Measurements from ENCODE around the gene PANK1.

PANK1 gene

DNA sequence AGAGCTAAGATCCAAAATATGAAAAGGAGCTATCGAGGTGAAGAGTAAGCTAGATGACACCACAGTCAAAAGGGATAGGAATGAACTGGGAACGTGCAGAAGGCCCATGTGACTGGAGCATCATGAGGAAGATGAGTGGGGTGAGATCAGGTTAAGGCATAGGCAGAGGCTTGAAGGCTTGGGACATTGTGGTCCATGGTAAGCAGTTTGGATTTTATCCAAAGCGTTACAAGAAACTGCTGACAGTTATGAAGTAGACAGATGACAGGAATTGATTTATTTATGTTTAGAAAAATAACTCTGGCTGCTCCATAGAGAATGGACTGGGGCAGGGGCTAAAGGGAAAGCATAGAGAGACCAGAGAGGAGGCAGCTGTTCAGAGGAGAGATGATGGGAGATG, 18.1 kb upstream of the PANK1 start:
- no peak for ATAC-seq (replicated peaks)
- H3K27me3 Mint-ChIP-seq = no peaks in the 10 kb centered on the region
- peaks cover 0 to 1% of the 10 kb centered on the region in 2 donors for H3K4me1 Mint-ChIP-seq
- no peak overlapping the region for H3K4me3 Mint-ChIP-seq
- H3K36me3 Mint-ChIP-seq = no peaks in the 10 kb centered on the region
- DNase-seq = no peak
- no peaks in the 10 kb centered on the region for H3K9me3 Mint-ChIP-seq
- H3K27ac Mint-ChIP-seq = no peak overlapping the region

- Mint-ChIP-seq H3K4me1 (peaks cover 0 to 1% of the 10 kb centered on the region in 2 donors), H3K27ac (no peak overlapping the region), H3K36me3 (no peaks in the 10 kb centered on the region), H3K27me3 (no peaks in the 10 kb centered on the region), H3K4me3 (no peak overlapping the region), H3K9me3 (no peaks in the 10 kb centered on the region)
- DNase-seq (no peak), ATAC-seq (replicated peaks) (no peak)
Measured at GRCh38 chr10:89662596-89662995, 17.6 kb upstream of the PANK1 start.

DNA sequence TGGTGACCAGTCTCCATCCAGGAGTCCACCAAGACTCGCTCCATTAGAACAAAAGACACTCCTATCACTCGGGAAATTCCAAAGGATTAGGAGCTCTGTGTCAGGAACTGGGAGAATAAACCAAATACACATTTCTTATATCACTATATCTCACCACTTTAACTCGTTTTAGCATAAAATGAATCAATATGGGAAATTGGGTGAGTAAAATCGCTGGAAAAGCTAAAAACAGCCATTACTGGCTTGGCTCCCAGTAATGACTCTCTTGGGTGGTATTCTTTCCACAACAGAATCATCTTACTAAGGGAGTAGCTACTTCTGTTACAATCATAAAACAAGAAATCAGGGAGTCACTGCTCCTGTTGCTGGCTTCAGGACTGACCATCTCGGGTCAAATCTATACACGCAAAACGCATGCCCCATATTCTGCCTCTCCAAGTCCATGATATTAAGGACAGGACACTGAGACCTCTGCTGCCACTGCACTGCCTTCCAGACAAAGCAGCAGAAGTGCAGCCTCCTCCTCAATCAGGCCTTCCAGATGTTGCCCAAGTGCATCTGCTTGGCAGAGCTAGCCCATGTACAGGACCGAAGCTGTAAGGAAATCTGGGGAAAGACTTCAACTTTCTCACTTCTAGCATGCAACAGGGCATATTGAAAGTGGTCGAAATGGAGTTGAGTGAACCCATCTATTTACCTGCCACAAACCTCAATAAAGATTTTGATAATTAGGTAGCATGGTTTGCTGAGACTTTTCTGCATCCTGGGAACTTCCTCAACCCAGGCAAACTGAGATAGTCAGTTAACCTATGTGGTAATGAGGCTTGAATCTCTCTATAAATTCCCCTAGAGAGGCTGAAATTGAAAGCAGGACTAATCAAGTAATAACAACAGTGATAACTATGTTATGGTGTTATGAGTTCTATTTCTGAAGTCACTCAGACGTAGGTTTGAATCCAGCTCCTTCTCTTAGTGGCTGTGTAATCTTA, 14.4 kb upstream of the PANK1 start:
- DNase-seq = no peak
- Mint-ChIP-seq H3K27me3 (no peaks in the 10 kb centered on the region), H3K4me3 (no peak overlapping the region)

GRCh38 chr10:89657302-89657701, 12.3 kb upstream of the PANK1 start:
- Mint-ChIP-seq H3K9me3 (peaks cover 10% of the 10 kb centered on the region in 2 donors), H3K4me1 (peaks cover 17 to 24% of the 10 kb centered on the region in 2 donors), H3K36me3 (peaks cover 7 to 10% of the 10 kb centered on the region in 2 donors), H3K4me3 (no peak overlapping the region), H3K27ac (no peak overlapping the region), H3K27me3 (no peaks in the 10 kb centered on the region)
- ATAC-seq (replicated peaks) (no peak), DNase-seq (no peak)

More for the DNA sequence above, 14.4 kb upstream of the PANK1 start:
- no peak overlapping the region for H3K27ac Mint-ChIP-seq
- peaks cover 8 to 10% of the 10 kb centered on the region in 2 donors for H3K9me3 Mint-ChIP-seq
- H3K4me1 Mint-ChIP-seq = peaks cover 5 to 10% of the 10 kb centered on the region in 2 donors
- H3K36me3 Mint-ChIP-seq = peaks cover 6 to 9% of the 10 kb centered on the region in 2 donors
- ATAC-seq (replicated peaks) = no peak

GRCh38 chr10:89655722-89656121, 10.7 kb upstream of the PANK1 start:
- Mint-ChIP-seq H3K4me3 (no peak overlapping the region), H3K27me3 (no peaks in the 10 kb centered on the region), H3K4me1 (peaks cover 19 to 27% of the 10 kb centered on the region in 2 donors), H3K9me3 (peaks cover 10% of the 10 kb centered on the region in 2 donors), H3K27ac (no peak overlapping the region), H3K36me3 (peaks cover 8 to 10% of the 10 kb centered on the region in 2 donors)
- no peak for DNase-seq
- peak; percentile 23 to 26 for ATAC-seq (replicated peaks)

- H3K36me3 Mint-ChIP-seq = peaks cover 8 to 10% of the 10 kb centered on the region in 2 donors
- H3K4me3 Mint-ChIP-seq = no peak overlapping the region
- ATAC-seq (replicated peaks) = no peak
- H3K9me3 Mint-ChIP-seq = peaks cover 10% of the 10 kb centered on the region in 2 donors
- no peak overlapping the region for H3K27ac Mint-ChIP-seq
- peaks cover 18 to 27% of the 10 kb centered on the region in 2 donors for H3K4me1 Mint-ChIP-seq
- no peak for DNase-seq
- no peaks in the 10 kb centered on the region for H3K27me3 Mint-ChIP-seq
Measured at GRCh38 chr10:89653410-89653869, 8.4 kb upstream of the PANK1 start.

GRCh38 chr10:89652806-89653370, 7.8 kb upstream of the PANK1 start:
- DNase-seq (no peak), ATAC-seq (replicated peaks) (no peak)
- H3K27ac Mint-ChIP-seq = no peak overlapping the region
- no peak overlapping the region for H3K4me3 Mint-ChIP-seq
- no peaks in the 10 kb centered on the region for H3K27me3 Mint-ChIP-seq
- H3K9me3 Mint-ChIP-seq = peaks cover 10% of the 10 kb centered on the region in 2 donors
- H3K4me1 Mint-ChIP-seq = peaks cover 18 to 27% of the 10 kb centered on the region in 2 donors
- H3K36me3 Mint-ChIP-seq = peaks cover 8 to 10% of the 10 kb centered on the region in 2 donors

DNA sequence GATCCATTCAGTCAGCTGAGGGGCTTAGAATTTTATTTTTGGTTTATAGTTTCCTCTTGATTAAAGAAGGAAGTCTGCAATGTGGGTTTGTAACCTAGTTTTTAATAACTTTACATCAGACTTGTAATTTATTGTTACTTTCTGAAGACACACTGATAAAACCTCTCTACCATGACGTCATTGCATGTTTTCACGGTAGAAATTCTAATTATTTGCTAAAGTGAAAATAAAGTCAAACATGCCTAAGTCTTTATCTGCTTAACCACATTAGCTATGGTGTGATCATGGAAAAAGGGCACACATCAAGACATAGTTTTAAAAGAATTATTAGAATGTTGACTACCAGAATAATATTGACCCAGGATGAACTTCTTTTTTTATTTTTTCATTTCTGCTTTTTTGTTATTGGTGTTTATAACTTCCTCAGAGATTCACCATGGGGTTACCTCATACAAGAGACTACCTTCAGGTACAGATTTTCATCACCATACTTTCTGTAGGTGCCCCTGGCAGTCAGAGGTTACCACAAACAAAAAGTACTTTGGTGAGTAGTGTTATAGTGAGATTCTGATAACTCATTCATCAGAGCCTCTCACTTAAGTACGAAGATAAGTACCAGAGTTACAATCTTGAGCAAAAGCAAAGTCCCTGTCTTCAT, 7.0 kb upstream of the PANK1 start:
- Mint-ChIP-seq H3K27ac (no peak overlapping the region), H3K4me3 (no peak overlapping the region)
- DNase-seq = no peak

DNA sequence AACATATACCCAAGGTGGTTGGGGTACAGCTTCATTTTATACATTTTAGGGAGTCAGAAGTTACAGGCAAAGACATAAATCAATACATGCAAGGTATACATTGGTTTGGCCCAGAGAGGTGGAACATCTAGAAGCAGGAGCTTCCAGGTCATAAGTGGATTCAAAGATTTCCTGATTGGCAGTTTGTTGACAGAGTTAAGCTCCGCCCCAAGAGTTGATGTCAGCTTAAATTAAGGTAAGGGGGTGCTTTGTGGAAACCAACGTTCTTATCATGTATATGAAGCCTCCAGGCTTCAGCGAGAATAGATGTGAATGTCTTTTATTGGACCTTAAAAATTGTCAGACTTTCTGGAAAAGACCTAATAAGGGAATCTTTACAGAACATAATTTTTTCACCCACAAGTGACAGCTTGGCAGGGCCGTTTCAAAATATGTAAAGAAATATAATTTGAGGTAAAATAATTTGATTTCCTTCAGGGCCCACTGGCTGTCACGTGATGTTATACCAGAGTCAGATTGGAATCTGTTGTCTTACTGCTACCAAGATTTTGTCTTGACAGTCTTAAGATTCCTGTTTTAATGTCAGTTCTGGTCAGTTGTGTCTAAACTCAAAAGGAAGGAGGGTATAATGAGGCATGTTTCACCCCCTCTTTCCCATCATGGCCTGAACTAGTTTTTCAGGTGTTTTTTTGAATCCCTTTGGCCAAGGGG, 6.3 kb upstream of the PANK1 start:
- Mint-ChIP-seq H3K27me3 (no peaks in the 10 kb centered on the region), H3K9me3 (peaks cover 10% of the 10 kb centered on the region in 2 donors), H3K4me3 (no peak overlapping the region), H3K27ac (no peak overlapping the region), H3K4me1 (peaks cover 22 to 33% of the 10 kb centered on the region in 2 donors), H3K36me3 (peaks cover 8 to 10% of the 10 kb centered on the region in 2 donors)
- no peak for DNase-seq
- no peak for ATAC-seq (replicated peaks)

More for the DNA sequence above, 7.0 kb upstream of the PANK1 start:
- peaks cover 8 to 10% of the 10 kb centered on the region in 2 donors for H3K36me3 Mint-ChIP-seq
- peaks cover 10% of the 10 kb centered on the region in 2 donors for H3K9me3 Mint-ChIP-seq
- no peaks in the 10 kb centered on the region for H3K27me3 Mint-ChIP-seq
- H3K4me1 Mint-ChIP-seq = peaks cover 18 to 27% of the 10 kb centered on the region in 2 donors
- peak; percentile 91 to 93 for ATAC-seq (replicated peaks)

DNA sequence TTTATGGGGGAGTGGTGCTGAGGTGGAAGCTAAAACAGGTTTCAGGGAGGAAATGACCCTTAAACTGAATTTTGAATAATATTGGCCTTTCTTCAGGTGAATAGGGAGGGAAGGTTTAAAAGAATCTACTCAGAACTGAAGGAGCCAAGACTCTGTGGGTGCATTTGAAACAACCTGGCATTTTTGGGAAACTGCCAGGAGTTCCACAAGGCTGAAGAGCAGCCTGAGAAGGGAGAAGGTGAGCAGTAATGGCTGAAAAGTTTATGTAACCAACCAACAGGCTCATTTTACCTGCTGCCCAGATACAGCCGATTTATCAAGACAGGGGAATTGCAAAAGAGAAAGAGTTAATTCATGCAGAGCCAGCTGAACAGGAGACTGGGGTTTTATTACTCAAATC, 4.0 kb upstream of the PANK1 start:
- no peak overlapping the region for H3K4me3 Mint-ChIP-seq
- H3K36me3 Mint-ChIP-seq = peaks cover 0 to 2% of the 10 kb centered on the region in 2 donors
- DNase-seq (no peak), ATAC-seq (replicated peaks) (no peak)
- no peaks in the 10 kb centered on the region for H3K27me3 Mint-ChIP-seq
- no peaks in the 10 kb centered on the region for H3K9me3 Mint-ChIP-seq
- H3K4me1 Mint-ChIP-seq = peaks cover 23 to 32% of the 10 kb centered on the region in 2 donors
- no peak overlapping the region for H3K27ac Mint-ChIP-seq

DNA sequence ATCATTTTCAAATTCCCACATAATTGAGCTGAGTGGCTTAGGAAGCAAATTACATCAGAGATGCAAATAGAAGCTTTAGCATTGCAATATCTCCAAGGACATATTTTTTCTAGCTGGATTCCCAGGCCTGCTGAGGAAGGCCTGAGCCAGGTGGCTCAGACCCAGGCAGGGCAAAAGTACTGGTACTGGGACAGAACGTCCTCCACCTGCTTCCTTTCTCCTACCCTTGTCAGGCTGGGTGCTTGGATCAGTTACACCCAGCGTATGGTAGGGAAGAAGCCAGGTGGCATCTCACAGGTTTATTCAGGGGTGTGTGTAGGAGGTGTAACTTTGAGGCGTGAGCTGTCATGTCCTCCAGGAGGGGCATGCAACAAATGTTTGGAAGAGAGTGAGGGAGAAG, 3.0 kb upstream of the PANK1 start:
- Mint-ChIP-seq H3K4me1 (peaks cover 20 to 25% of the 10 kb centered on the region in 2 donors), H3K36me3 (peaks cover 0 to 2% of the 10 kb centered on the region in 2 donors), H3K27me3 (no peaks in the 10 kb centered on the region), H3K4me3 (no peak overlapping the region), H3K9me3 (no peaks in the 10 kb centered on the region), H3K27ac (no peak overlapping the region)
- ATAC-seq (replicated peaks) (no peak), DNase-seq (no peak)

DNA sequence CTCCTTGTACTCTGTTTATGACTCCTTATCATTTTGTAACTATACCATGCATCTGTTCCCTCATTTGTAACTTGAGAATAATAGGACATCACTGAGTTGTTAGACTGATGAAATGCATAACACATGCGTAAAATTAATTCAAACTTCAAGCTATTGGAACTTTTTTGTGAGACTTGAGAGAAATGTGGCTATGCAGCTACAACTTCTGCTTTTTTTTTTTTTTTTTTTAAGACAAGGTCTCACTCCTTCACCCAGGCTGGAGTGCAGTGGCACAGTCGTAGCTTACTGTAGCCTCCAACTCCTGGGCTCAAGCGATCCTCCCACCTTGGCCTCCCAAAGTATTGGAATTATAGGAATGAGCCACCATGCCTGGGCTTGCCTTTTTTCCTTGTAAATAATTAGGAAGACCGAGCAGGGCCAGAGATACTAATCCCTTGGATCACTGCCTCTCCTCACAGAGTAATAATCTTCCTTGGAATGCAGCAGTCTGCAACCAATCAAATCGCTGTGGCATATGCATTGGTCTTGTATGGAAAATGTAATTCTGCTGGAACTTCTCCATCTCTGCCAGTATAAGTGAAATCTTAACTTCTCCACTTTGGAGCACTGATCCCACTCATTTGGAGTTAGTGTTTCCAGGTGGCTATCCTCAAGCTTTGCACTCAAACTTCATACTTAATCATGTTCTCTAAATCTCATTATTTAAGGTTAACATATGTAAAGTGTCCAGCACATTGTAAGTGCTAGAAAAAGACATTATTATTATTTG, 2.0 kb upstream of the PANK1 start:
- H3K4me3 Mint-ChIP-seq = no peak overlapping the region
- ATAC-seq (replicated peaks) = no peak
- H3K4me1 Mint-ChIP-seq = peaks cover 11 to 15% of the 10 kb centered on the region in 2 donors
- H3K36me3 Mint-ChIP-seq = no peaks in the 10 kb centered on the region
- no peak for DNase-seq
- no peak overlapping the region for H3K27ac Mint-ChIP-seq
- H3K9me3 Mint-ChIP-seq = no peaks in the 10 kb centered on the region
- H3K27me3 Mint-ChIP-seq = no peaks in the 10 kb centered on the region

GRCh38 chr10:89645742-89646172, 715 bp upstream of the PANK1 start:
- H3K9me3 Mint-ChIP-seq = no peaks in the 10 kb centered on the region
- H3K4me1 Mint-ChIP-seq = peaks cover 11 to 15% of the 10 kb centered on the region in 2 donors
- H3K36me3 Mint-ChIP-seq = no peaks in the 10 kb centered on the region
- peak overlapping the region; percentile 3 for H3K27ac Mint-ChIP-seq
- H3K4me3 Mint-ChIP-seq = no peak overlapping the region
- ATAC-seq (replicated peaks) = no peak
- H3K27me3 Mint-ChIP-seq = no peaks in the 10 kb centered on the region
- DNase-seq = no peak

Data from stimulated activated naive B cell treated with anti-CD40 and anti-IgM and Interleukin-4, amounts not matched to agents 10 μg/mL and 1 μg/mL and 100 μg/mL, for 72 hours (primary cell).